Activated naive CD4-positive, alpha-beta T cell treated with anti-CD3 and anti-CD28 coated beads for 36 hours (primary cell): Measurements from ENCODE around the gene AHR. TPM values are rescaled to one million over a fixed set of nuclear protein-coding genes. Genes with fewer than 3 reads are reported as not detected.

Experiments
- CTCF ChIA-PET: fragments of 350-600 bp; sonication (Branson Sonifier 250); formaldehyde crosslinking; loops from one replicate; lab custom pipeline; 2021; ENCODE audit warnings: antibody characterized with exemption; lab: Charles Lee
- DNase-seq: peaks from one replicate; pipeline ENCODE4 v3.0.0-alpha.2; 2020
- H3K27ac Mint-ChIP-seq: one replicate; pipeline ENCODE4 v1.8.0; 2021; ENCODE audit warnings: mild to moderate bottlenecking, mixed read lengths
- H3K27me3 Mint-ChIP-seq: one replicate; pipeline ENCODE4 v1.8.0; 2021; ENCODE audit warnings: low read depth, mixed read lengths
- H3K36me3 Mint-ChIP-seq: one replicate; pipeline ENCODE4 v1.8.0; 2021; ENCODE audit warnings: low read depth, mixed read lengths
- H3K4me1 Mint-ChIP-seq: one replicate; pipeline ENCODE4 v1.8.0; 2021; ENCODE audit warnings: low read depth, mixed read lengths
- H3K4me3 Mint-ChIP-seq: one replicate; pipeline ENCODE4 v1.8.0; 2021; ENCODE audit warnings: mild to moderate bottlenecking, moderate library complexity, mixed read lengths
- H3K9me3 Mint-ChIP-seq: one replicate; pipeline ENCODE4 v1.8.0; 2021; ENCODE audit warnings: mixed read lengths
- intact Hi-C: fragments of 100-400 bp; cut with micrococcal nuclease; formaldehyde crosslinking; loops from one replicate; pipeline ENCODE4 v1.15.1; 2023
- total RNA-seq, 2 experiments: library from RNA; stranded (reverse); gene quantifications; one replicate each; pipeline ENCODE4 v1.2.3, GENCODE V29; 2021

AHR gene
- total RNA-seq, 2 experiments from 2014 or later: 24.5 to 27.5 TPM

DNA sequence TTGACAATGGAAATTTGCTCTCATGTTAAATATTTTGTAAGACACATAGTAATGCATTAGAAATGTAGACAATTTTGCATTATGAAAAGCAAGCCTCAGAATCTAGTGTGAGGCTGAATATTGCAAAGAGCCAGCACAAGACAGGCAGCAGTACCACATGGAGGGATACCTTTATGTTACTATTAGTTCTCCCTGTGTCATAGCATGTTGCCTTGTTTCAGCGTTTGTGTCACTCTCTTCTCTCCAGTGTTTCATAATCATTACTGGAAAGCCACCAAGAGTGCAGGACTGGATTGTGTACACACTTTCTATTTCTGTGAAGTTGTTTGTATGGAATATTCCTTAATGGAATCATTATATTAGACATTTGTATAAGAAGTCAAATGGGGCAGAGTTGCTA, 8.5 kb downstream of the AHR start:
- Mint-ChIP-seq H3K27me3 (no peaks in the 10 kb centered on the region), H3K36me3 (peaks cover 8% of the 10 kb centered on the region), H3K9me3 (no peaks in the 10 kb centered on the region), H3K4me3 (no peak overlapping the region), H3K4me1 (peaks cover 28% of the 10 kb centered on the region), H3K27ac (no peak overlapping the region)
- CTCF ChIA-PET: interaction anchor here (1.3 kb wide), 1 partner anchor 324 kb away, joined by 3 read pairs; no protein-coding TSS in a partner anchor
- DNase-seq: no peak
- intact Hi-C loops: no loop called here

- no peaks in the 10 kb centered on the region for H3K9me3 Mint-ChIP-seq
- no peak overlapping the region for H3K27ac Mint-ChIP-seq
- H3K36me3 Mint-ChIP-seq: peaks cover 8% of the 10 kb centered on the region
- DNase-seq: no peak
- H3K4me1 Mint-ChIP-seq: peaks cover 25% of the 10 kb centered on the region
- no peaks in the 10 kb centered on the region for H3K27me3 Mint-ChIP-seq
- no peak overlapping the region for H3K4me3 Mint-ChIP-seq
- CTCF ChIA-PET: interaction anchor here (0.8 to 1.3 kb wide), 2 partner anchors 9 to 325 kb away, joined by 3 read pairs; partner anchors contain the start of gene AHR
- intact Hi-C loops: no loop called here
Measured at GRCh38 chr7:17307558-17307957, 9.1 kb downstream of the AHR start.

GRCh38 chr7:17307969-17308648, 9.7 kb downstream of the AHR start:
- no peak overlapping the region for H3K27ac Mint-ChIP-seq
- no peaks in the 10 kb centered on the region for H3K9me3 Mint-ChIP-seq
- intact Hi-C loops: no loop called here
- H3K4me1 Mint-ChIP-seq: peaks cover 22% of the 10 kb centered on the region
- H3K27me3 Mint-ChIP-seq: no peaks in the 10 kb centered on the region
- H3K4me3 Mint-ChIP-seq: no peak overlapping the region
- CTCF ChIA-PET: interaction anchor here (0.8 to 1.3 kb wide), 2 partner anchors 10 to 325 kb away, joined by 3 read pairs; partner anchors contain the start of gene AHR
- no peak for DNase-seq
- peaks cover 8% of the 10 kb centered on the region for H3K36me3 Mint-ChIP-seq

- Mint-ChIP-seq H3K36me3 (peaks cover 14% of the 10 kb centered on the region), H3K4me1 (peaks cover 7% of the 10 kb centered on the region), H3K4me3 (no peak overlapping the region), H3K9me3 (no peaks in the 10 kb centered on the region), H3K27ac (no peak overlapping the region), H3K27me3 (no peaks in the 10 kb centered on the region)
- intact Hi-C loops: no loop called here
- no peak for DNase-seq
- CTCF ChIA-PET: interaction anchor here (0.6 kb wide), 1 partner anchor 349 kb away, joined by 3 read pairs; no protein-coding TSS in a partner anchor
Measured at GRCh38 chr7:17311194-17311593, 12.7 kb downstream of the AHR start.

DNA sequence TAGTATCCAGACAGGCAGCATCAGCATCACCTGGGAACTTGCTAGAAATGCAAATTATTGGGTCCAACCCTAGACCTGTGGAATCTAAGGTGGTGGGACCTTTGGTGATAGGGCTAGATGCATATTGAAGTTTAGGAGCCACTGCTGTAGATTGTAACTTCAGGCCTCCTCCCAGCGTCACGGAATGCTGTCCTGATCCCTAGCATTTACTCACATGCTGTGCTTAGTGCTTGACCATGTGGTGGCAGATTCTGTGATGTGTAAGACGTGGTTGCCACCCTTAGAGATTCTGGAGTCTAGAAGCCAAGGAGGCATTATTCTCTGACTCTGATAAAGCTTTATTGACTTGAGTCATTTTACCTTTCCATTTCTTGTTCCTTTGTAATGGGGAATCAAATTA, 13.5 kb downstream of the AHR start:
- Mint-ChIP-seq H3K4me1 (peaks cover 9% of the 10 kb centered on the region), H3K9me3 (no peaks in the 10 kb centered on the region), H3K4me3 (no peak overlapping the region), H3K36me3 (peaks cover 17% of the 10 kb centered on the region), H3K27ac (no peak overlapping the region), H3K27me3 (no peaks in the 10 kb centered on the region)
- CTCF ChIA-PET: interaction anchor here (0.5 to 1.0 kb wide), 2 partner anchors 11 to 76 kb away, joined by 3 to 4 read pairs; no protein-coding TSS in a partner anchor
- intact Hi-C loops: no loop called here
- no peak for DNase-seq

- intact Hi-C loops: no loop called here
- Mint-ChIP-seq H3K9me3 (no peaks in the 10 kb centered on the region), H3K4me3 (no peak overlapping the region), H3K27me3 (no peaks in the 10 kb centered on the region), H3K36me3 (peaks cover 17% of the 10 kb centered on the region), H3K27ac (no peak overlapping the region), H3K4me1 (peaks cover 9% of the 10 kb centered on the region)
- CTCF ChIA-PET: interaction anchor here (0.5 to 1.0 kb wide), 2 partner anchors 11 to 77 kb away, joined by 3 to 4 read pairs; no protein-coding TSS in a partner anchor
- DNase-seq: no peak
Measured at GRCh38 chr7:17312641-17313040, 14.2 kb downstream of the AHR start.

- intact Hi-C loops: no loop called here
- Mint-ChIP-seq H3K9me3 (no peaks in the 10 kb centered on the region), H3K27me3 (no peaks in the 10 kb centered on the region), H3K36me3 (peaks cover 19% of the 10 kb centered on the region), H3K27ac (no peak overlapping the region), H3K4me1 (peaks cover 9% of the 10 kb centered on the region), H3K4me3 (no peak overlapping the region)
- DNase-seq: no peak
- CTCF ChIA-PET: no interaction called here
Measured at GRCh38 chr7:17313194-17313593, 14.7 kb downstream of the AHR start.

GRCh38 chr7:17315974-17316373, 17.5 kb downstream of the AHR start:
- Mint-ChIP-seq H3K27me3 (no peaks in the 10 kb centered on the region), H3K4me3 (no peak overlapping the region), H3K9me3 (no peaks in the 10 kb centered on the region), H3K4me1 (peaks cover 9% of the 10 kb centered on the region), H3K36me3 (peaks cover 16% of the 10 kb centered on the region), H3K27ac (no peak overlapping the region)
- no peak for DNase-seq
- intact Hi-C loops: loop anchor here (1.0 kb wide), 1 partner anchor 7 kb away; no protein-coding TSS in a partner anchor
- CTCF ChIA-PET: no interaction called here

DNA sequence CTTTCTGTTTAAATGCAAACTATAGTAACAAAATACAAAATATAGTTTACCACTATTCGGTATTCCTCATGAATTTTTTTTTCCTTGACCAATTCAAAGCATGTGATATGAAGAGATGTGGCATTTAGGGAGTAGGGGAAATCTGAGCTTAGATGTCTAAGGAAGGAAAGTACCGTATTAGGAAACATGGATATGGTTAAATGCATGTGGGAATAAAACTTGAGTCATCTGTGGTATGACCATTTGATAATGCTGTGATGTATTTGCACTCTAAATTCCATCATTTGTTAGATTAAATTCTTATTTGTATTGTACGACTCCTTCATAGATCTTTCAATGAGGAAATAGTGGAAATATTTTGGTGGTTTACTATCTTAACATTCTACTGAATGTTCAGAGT, 19.7 kb downstream of the AHR start:
- Mint-ChIP-seq H3K9me3 (no peaks in the 10 kb centered on the region), H3K27me3 (no peaks in the 10 kb centered on the region), H3K4me1 (peaks cover 9% of the 10 kb centered on the region), H3K27ac (no peak overlapping the region), H3K4me3 (no peak overlapping the region), H3K36me3 (peaks cover 15% of the 10 kb centered on the region)
- intact Hi-C loops: no loop called here
- no peak for DNase-seq
- CTCF ChIA-PET: interaction anchor here (0.7 kb wide), 1 partner anchor 8 kb away, joined by 3 read pairs; no protein-coding TSS in a partner anchor

DNA sequence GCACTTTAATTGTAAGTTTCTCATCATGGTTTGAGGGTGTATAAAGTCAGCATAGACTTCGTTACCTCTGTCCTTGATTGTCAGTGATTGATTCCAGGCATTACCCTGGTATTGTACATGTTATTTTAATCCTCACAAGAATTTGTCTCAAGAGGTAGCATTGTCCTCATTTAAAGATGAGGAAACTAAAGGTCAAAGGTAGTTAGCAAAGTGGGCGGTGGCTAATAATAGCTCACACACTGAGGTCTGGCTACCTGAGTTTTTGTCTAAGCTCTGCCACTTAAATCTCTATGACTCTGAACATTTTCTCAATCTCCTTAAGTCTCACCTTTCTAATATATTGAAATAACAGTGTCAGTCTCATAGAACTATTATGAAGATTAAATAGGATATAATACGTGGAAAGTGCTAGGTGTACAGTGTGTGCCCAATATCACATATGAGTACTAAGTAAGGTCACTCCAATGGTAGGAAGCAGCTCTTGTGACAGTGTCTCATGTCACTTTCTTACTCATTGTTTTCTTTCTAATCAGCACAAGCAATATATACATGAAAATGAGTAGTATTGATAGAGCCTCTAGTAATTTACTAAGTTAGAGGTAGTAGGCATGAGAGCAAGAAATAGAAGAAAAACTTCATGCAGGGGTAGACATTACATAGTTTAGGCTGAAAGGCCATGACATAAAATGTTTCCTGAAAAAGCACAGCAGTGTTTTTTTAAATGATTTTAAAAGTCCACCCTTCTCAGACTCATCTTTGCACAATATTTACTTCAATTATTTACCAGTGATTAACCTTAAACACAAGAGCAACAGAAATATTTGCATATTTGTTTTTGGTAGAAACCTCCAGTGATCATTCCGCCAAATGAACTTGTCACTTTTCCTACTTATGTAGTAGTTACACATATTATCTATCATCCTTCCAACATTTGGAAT, 21.0 kb downstream of the AHR start:
- Mint-ChIP-seq H3K36me3 (peaks cover 15% of the 10 kb centered on the region), H3K27me3 (no peaks in the 10 kb centered on the region), H3K9me3 (no peaks in the 10 kb centered on the region), H3K27ac (no peak overlapping the region), H3K4me1 (peaks cover 9% of the 10 kb centered on the region), H3K4me3 (no peak overlapping the region)
- intact Hi-C loops: no loop called here
- CTCF ChIA-PET: no interaction called here
- DNase-seq: no peak

DNA sequence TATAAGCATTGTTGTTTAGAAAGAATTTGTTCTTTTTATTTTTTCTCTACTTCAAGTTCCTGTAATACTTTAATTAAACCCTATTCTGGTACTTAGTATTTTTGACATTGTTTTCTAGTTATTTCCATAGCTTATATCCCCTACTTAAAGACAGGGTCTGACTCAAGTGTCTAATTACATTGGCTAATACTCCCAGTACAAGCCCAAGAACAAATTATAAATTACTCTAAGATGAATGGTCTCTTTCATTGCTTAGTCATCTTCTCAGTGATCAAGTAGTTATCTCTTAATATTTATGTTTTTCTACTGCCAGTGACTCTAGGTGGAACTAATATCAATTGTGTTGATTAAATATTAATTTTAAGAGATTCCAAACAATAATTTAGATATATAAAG, 21.6 kb downstream of the AHR start:
- Mint-ChIP-seq H3K4me1 (peaks cover 9% of the 10 kb centered on the region), H3K4me3 (no peak overlapping the region), H3K36me3 (peaks cover 16% of the 10 kb centered on the region), H3K27ac (no peak overlapping the region), H3K9me3 (no peaks in the 10 kb centered on the region), H3K27me3 (no peaks in the 10 kb centered on the region)
- no peak for DNase-seq
- intact Hi-C loops: no loop called here
- CTCF ChIA-PET: interaction anchor here (0.5 kb wide), 1 partner anchor 21 kb away, joined by 5 read pairs; no protein-coding TSS in a partner anchor

GRCh38 chr7:17320657-17321056, 22.2 kb downstream of the AHR start:
- no peaks in the 10 kb centered on the region for H3K27me3 Mint-ChIP-seq
- no peaks in the 10 kb centered on the region for H3K9me3 Mint-ChIP-seq
- intact Hi-C loops: no loop called here
- H3K4me3 Mint-ChIP-seq: no peak overlapping the region
- DNase-seq: no peak
- peaks cover 8% of the 10 kb centered on the region for H3K4me1 Mint-ChIP-seq
- H3K36me3 Mint-ChIP-seq: peaks cover 21% of the 10 kb centered on the region
- CTCF ChIA-PET: interaction anchor here (0.7 to 1.1 kb wide), 2 partner anchors 257 to 536 kb away, joined by 3 read pairs; no protein-coding TSS in a partner anchor
- H3K27ac Mint-ChIP-seq: no peak overlapping the region
